Activated naive CD4-positive, alpha-beta T cell treated with anti-CD3 and anti-CD28 coated beads, Interleukin-2, amount 10 ng/mL, durations not matched to agents 5 hours and 36 hours (primary cell): Measurements from ENCODE around the gene HEY2. TPM values are rescaled to one million over a fixed set of nuclear protein-coding genes. Genes with fewer than 3 reads are reported as not detected.

ENCODE experiments used
- total RNA-seq, 2 experiments: library from RNA; stranded (reverse); gene quantifications; one replicate each; pipeline ENCODE4 v1.2.3, GENCODE V29; 2021

Gene HEY2
- total RNA-seq = not detected

DNA sequence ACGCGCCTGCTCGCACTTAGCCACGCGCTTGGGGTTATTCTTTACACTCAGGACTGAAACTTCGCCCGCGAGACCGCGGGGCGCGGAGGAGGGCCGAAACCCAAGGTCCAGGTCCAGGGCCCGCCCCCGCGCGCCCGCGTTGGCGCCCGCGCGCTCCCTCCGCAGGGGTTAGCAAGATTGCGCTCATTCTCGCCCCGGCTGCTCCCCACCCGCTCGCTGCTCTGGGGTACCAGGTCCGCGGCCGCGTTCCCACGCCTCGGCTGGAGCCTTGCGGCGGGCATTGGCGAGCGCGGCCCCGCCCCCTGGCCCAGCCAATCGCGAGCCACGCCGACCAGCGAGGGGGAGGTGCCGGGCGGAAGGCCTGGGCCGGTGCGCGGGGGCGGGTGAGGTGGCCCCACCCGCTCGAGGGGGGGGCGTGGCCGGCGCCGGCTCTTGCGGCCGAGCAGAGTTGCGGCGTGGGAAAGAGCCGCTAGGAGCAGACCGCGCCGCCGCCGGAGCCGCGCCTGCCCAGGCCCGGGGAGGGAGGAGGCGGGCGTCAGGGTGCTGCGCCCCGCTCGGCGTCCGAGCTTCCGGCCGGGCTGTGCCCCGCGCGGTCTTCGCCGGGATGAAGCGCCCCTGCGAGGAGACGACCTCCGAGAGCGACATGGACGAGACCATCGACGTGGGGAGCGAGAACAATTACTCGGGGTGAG lies at the start of gene HEY2:
Gene HEY2 (plus strand): TSS at position 460 of the 692 bp plus-strand sequence. CDS start 145 bp downstream, at position 605.

DNA sequence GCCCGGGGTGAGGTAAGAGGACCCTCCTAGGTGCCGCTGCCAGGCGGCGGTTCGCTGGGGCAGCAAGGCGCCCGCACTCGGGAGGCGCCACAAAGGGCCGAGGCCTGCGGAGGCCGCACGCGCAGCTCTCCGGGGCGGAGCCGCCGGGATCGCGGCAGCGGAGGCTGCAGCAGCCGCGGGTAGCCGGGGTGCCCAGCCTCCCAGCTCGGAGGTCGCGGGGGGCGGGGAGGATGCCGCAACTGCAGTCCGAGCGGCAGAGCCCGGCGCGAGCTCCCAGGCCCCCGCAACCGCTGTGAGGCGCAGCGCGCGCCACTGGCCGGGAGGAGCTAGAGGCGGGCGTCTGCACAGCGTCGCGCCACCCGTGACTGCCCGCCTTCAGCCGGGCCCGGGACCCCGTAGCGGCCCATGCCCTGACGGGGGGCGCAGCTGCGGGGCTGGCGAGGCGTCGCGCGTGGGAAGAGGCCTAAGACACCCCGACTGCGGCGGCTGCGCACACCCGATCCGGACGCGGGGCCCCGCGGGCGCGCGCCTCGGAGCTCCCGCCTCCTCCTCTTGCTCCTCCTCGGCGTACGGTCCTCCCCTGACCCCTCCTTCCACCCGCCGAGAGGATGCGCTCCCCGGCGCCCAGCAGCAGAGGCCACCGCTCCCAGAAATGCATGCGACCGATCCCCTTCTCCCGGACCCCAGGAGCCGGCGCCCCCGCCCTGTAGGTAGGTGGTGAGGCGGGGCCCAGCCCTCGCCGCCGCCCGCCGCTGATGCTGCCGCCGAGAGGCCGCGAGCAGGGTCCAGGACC lies 41.1 kb downstream of the HEY2 start, which contains the start of gene NCOA7:
Gene NCOA7 (plus strand): TSS at position 603 of the 793 bp plus-strand sequence. CDS start 24,395 bp downstream, outside the sequence.

Other genes starting within 250 kb of the HEY2 start
- 10 to 100 TPM; 31.7 to 33.1 TPM for gene NCOA7, start 41.3 kb downstream of the HEY2 start, total RNA-seq
- gene HINT3, start 207.1 kb downstream of the HEY2 start, total RNA-seq = 1 to 10 TPM; 9.1 to 9.2 TPM
- 10 to 100 TPM; 14.9 to 20.8 TPM for gene TRMT11, start 236.9 kb downstream of the HEY2 start, total RNA-seq